Measurements from ENCODE around the gene FRMD3.
"Not testable (repeated sequence)": the region's sequence is repeated elsewhere in the genome, so short reads cannot be mapped to it uniquely, and the experiment has no call there.

FRMD3 gene

DNA sequence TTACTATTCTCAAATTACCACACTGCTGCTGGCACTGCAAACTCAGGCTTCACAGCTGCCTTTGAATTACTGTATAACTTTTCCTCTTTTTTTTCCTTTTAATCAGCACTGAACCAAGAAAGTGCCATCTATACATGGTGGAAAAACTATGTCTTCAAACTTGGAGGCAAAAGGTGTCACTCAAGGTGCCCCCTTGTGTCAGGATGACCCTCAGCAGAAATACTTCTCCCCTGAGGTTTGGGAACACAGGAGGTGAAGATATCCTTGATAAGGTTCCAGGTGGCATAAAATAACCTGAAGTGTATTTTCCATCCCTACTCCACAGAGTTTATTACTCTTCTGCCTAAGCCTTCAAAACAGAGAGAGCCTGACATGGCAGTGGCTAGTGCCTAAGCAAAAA, 14.5 kb downstream of the FRMD3 start:
- no peak for DNase-seq (ENCODE audit: low read depth in 2 of 3, low spot score in 2 of 3)

GRCh38 chr9:83521411-83521810, 16.8 kb downstream of the FRMD3 start:
- DNase-seq (ENCODE audit: low read depth in 2 of 3, low spot score in 2 of 3) = no peak

DNA sequence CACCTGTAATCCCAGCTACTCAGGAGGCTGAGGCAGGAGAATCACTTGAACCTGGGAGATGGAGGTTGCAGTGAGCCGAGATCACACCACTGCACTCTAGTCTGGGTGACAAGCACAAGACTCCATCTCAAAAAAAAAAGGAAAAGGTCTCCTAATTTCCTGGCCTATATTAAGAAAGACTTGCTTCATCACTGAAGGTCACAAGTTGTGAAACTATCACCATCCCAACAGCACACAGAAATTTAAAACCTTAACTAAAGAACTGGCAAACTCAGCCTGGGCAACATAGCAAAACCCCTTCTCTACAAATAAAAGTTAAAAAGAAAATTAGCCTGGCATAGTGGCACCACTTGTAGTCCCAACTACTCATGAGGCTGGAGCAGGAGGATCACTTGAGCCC, 17.2 kb downstream of the FRMD3 start:
- DNase-seq (ENCODE audit: low read depth in 2 of 3, low spot score in 2 of 3) = no peak

GRCh38 chr9:83520292-83520691, 17.9 kb downstream of the FRMD3 start:
- no peak for DNase-seq (ENCODE audit: low read depth in 2 of 3, low spot score in 2 of 3)

DNA sequence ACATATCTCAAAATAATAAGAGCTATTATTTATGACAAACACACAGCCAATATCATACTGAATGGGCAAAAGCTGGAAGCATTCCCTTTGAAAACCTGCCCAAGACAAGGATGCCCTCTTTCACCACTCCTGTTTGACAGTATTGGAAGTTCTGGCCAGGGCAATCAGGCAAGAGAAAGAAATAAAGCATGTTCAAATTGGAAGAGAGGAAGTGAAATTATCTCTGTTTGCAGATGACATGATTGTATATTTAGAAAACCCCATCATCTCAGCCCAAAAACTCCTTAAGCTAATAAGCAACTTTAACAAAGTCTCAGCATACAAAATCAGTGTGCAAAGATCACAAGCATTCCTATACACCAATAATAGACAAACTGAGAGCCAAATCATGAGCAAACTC, 20.2 kb downstream of the FRMD3 start:
- not testable (repeated sequence) for DNase-seq (ENCODE audit: low read depth in 2 of 3, low spot score in 2 of 3)

DNA sequence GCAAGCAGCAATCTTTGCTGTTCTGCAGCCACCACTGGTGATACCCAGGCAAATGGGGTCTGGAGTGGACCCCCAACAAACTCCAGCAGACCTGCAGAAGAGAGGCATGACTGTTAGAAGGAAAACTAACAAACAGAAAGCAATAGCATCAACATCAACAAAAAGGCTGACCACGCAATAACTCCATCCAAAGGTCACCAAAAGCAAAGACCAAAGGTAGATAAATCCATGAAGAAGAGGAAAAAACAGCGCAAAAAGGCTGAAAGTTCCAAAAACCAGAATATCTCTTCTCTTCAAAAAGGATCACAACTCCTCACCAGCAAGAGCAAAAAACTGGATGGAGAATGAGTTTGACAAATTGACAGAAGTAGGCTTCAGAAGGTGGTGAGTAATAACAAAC, 23.4 kb downstream of the FRMD3 start:
- DNase-seq (ENCODE audit: low read depth in 2 of 3, low spot score in 2 of 3) = no peak

- no peak for DNase-seq (ENCODE audit: low read depth in 2 of 3, low spot score in 2 of 3)
Observed at GRCh38 chr9:83512621-83513020, 25.6 kb downstream of the FRMD3 start.

DNA sequence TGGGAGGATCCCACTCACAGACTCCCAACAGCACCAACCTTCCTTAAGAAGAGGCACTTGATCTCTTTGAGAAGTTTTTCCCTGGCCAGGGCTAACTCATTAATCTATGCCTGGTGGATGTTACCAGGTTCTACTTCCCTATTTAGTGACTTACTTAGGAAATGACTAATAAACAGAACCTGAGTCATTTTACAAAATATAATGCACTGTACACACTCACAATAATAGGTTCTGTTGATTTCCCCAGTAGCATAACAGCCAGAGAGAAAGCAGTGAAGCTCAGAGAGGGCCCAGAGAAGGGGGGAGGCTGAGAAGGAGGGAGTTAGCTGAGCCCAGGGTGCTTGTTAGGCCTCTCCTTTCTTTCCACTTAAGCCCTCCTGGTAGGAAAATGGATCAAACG, 27.1 kb downstream of the FRMD3 start:
- no peak for DNase-seq (ENCODE audit: low read depth in 2 of 3, low spot score in 2 of 3)

- DNase-seq (ENCODE audit: low read depth in 2 of 3, low spot score in 2 of 3) = no peak
Observed at GRCh38 chr9:83509402-83509801, 28.8 kb downstream of the FRMD3 start.

GRCh38 chr9:83508067-83508466, 30.1 kb downstream of the FRMD3 start:
- DNase-seq (ENCODE audit: low read depth in 2 of 3, low spot score in 2 of 3) = no peak

DNA sequence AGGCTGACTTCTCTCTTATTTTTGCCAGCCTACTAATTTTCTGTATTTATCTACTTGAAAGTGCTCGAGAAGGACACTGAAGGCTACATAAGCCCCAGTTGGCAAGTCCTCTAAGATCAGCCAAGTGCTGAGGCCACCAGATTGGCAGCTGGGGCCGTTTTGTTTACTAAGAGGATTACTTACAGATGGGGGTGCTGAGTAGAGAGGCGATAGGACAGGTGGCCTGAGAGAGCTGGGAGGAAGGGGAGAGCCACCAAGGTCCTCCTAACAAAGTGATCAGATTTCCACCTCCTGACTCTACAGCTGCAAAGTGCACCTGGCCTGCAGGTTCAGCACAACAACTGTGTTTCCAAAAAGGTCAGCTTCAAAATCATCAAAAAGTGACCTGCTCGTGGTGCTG, 32.9 kb downstream of the FRMD3 start:
- DNase-seq (ENCODE audit: low read depth in 2 of 3, low spot score in 2 of 3) = no peak

DNA sequence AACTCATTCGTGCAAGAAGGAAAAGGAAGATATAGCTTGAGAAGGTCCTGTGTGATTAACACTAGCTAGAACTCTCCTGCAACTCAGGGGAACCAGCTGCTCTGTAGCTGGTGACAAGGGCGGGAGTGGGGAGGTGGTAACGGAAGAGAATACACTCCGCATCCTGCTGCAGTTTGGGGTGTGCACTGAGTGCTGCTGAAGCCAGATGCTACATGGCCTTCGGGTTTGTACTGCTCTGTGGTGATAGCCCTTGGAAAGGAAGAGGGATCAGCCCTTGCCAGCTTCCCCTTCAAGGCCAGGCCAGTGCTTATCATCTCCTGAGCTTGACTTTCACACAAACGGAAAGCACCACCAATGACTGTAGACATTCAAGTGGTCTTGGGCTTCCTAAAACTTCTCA, 34.3 kb downstream of the FRMD3 start:
- no peak for DNase-seq (ENCODE audit: low read depth in 2 of 3, low spot score in 2 of 3)

DNA sequence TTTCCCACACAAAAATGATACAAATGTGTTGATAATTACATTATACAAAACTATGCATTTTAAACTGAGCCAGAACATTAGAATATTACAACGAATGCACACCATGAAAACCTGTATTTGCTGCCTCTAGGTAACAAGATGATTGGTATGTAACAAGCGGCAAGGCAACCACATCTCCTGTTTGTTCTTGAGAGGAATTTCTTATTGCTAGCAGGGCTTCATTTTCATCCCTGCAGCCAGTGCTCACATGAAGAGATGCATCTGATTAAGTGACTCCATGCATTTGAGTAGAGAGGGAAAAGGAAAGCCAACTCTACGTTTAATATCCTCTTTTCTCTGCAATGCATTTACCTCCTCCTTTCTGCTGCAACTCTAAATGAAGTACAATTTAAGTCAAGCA, 36.6 kb downstream of the FRMD3 start:
- no peak for DNase-seq (ENCODE audit: low read depth in 2 of 3, low spot score in 2 of 3)

- no peak for DNase-seq (ENCODE audit: low read depth in 2 of 3, low spot score in 2 of 3)
Observed at GRCh38 chr9:83497441-83497840, 40.8 kb downstream of the FRMD3 start.

GRCh38 chr9:83491995-83492394, 46.2 kb downstream of the FRMD3 start:
- DNase-seq (ENCODE audit: low read depth in 2 of 3, low spot score in 2 of 3) = no peak

DNA sequence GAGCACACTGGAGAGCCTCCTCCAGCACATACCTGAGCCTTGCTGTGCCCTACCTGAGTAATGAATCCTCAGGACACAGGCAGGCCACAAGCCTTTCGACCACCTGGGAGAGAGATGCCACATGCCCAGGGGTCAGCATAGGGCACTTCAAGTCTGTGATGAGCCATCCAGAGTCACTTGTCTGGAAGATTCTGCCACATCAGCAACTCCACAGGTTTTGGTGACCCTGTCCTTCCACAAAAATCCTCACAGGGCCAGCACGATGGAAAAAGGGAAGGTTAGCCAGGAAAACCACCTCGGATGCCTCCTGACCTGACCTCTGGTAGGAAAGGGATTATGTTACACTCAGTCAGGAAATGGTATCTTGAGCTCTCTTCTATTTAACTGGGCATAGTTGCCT, 46.8 kb downstream of the FRMD3 start:
- no peak for DNase-seq (ENCODE audit: low read depth in 2 of 3, low spot score in 2 of 3)

- no peak for DNase-seq (ENCODE audit: low read depth in 2 of 3, low spot score in 2 of 3)
Observed at GRCh38 chr9:83489961-83490360, 48.2 kb downstream of the FRMD3 start.

- no peak for DNase-seq (ENCODE audit: low read depth in 2 of 3, low spot score in 2 of 3)
Observed at GRCh38 chr9:83484990-83485389, 53.2 kb downstream of the FRMD3 start.

GRCh38 chr9:83483223-83483622, 55.0 kb downstream of the FRMD3 start:
- DNase-seq (ENCODE audit: low read depth in 2 of 3, low spot score in 2 of 3) = no peak

GRCh38 chr9:83479765-83480164, 58.4 kb downstream of the FRMD3 start:
- no peak for DNase-seq (ENCODE audit: low read depth in 2 of 3, low spot score in 2 of 3)

DNA sequence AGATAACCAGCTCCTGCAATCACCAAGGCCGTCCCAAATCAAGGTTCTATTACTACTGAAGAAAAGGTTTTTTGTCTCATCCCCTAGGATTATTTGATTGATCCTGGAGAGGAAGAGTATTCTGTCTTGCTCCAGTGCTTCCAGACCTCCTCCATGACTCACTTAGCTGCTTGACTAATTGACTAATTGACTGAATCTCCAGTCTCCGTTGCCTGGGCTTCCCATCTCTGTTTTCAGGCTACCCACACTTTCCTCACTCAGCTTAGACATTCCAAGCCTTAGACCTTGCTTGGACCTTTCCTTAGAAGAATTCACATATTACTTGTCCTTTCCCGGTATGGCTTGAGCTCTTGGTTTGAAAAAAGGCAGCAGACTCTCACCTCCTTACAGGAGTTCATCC, 60.6 kb downstream of the FRMD3 start:
- no peak for DNase-seq (ENCODE audit: low read depth in 2 of 3, low spot score in 2 of 3)

GRCh38 chr9:83477120-83477519, 61.1 kb downstream of the FRMD3 start:
- no peak for DNase-seq (ENCODE audit: low read depth in 2 of 3, low spot score in 2 of 3)

GRCh38 chr9:83476513-83476912, 61.7 kb downstream of the FRMD3 start:
- DNase-seq (ENCODE audit: low read depth in 2 of 3, low spot score in 2 of 3) = no peak

DNA sequence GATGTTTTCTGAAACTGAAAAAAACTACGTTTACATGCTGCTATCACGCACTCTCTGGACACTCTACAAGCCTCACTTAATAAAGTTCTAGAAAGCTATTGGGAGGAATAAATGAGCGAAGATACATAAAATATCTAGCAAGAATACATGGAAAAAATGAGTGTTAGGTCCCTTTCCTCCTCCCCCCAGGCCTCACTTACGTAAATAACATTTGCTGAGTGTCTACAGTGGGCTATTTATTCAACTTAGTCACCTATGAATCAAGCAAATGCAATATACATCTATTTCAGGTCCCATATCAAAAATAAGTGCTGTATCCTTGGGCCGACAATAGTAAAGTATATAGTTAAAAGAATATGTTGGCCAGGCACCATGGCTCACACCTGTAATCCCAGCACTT, 62.5 kb downstream of the FRMD3 start:
- no peak for DNase-seq (ENCODE audit: low read depth in 2 of 3, low spot score in 2 of 3)
